ENCODE data around the gene SHF.

- TF ChIP-seq CTCF (IDR thresholded peaks at IDR 0.05) (no peak), EZH2 (IDR thresholded peaks at IDR 0.05) (no peak)
Measured at GRCh38 chr15:45138814-45139765, 48.7 kb downstream of the SHF start.
